ENCODE measurements around the gene NDUFA11. TPM values are rescaled to one million over a fixed set of nuclear protein-coding genes. Genes with fewer than 3 reads are reported as not detected.
A peak's percentile ranks its signal among the peaks of the same experiment; 100 is the strongest.

NDUFA11 gene
- polyA plus RNA-seq, 1 of the 3 experiments (the other 2 are of a cell fraction) = 534 TPM

DNA sequence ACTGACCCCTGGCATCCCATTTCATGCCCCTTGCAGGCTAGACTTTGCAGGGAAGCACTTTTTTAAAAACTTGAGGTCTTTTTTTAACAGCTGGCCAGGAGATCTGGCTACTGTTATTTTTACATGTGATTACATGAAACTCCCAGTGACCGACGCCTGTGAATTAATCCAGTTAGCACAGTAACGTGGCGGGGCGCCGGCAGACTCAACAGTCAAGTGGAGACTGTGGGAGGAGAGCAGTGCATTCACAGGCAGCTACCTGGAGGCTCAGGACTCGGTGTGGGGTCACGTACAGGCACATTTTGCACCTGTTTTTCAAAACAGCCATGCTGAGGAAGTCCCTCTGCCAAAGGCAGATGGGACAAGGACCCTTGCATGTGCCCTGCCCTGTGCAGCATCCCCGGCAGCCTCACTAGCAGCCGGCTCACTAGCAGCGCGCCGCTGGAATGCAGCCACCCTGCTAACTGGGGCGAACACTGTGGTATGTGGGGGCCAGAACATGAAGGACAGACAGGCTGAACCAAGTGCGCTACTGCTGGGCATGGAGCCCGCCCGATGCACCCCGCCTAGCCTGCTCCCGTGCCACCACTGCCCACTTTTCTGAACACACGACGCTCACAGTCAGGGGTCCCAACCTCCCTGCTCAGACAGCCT, 29.1 kb upstream of the NDUFA11 start:
- H3K4me2 ChIP-seq = no peak overlapping the region
- no peak overlapping the region for H2AFZ ChIP-seq (ENCODE audit: low read depth)
- no peak overlapping the region for H3K9ac ChIP-seq
- WGBS (ENCODE audit: low lambda C conversion rate) = 97% methylated on average over 20 of the region's 21 CpGs
- TF ChIP-seq RXRA (IDR thresholded peaks at IDR 0.05; ENCODE audit: borderline replicate concordance, low read depth) (no peak), CHD2 (IDR thresholded peaks at IDR 0.05; ENCODE audit: low read length, partially characterized antibody) (no peak), POLR2AphosphoS5 (IDR thresholded peaks at IDR 0.05; ENCODE audit: low read depth, low read length) (no peak)
- peaks cover 13 to 78% of the 10 kb centered on the region in 2 experiments for H3K4me1 ChIP-seq (ENCODE audit: control insufficient read depth in 1 of 2, insufficient read depth in 2 of 2, low read depth in 1 of 2, low read length in 1 of 2)
- H3K4me3 ChIP-seq (ENCODE audit: low read depth in 2 of 2, low read length in 1 of 2) = no peak overlapping the region
- H3F3A ChIP-seq (replicated peaks; ENCODE audit: insufficient read depth) = no peaks in the 10 kb centered on the region
- H3K27me3 ChIP-seq (ENCODE audit: insufficient read depth) = no peaks in the 10 kb centered on the region
- peaks cover 23% of the 10 kb centered on the region; the same call in 1 of the 2 replicates for H4K20me1 ChIP-seq (ENCODE audit: insufficient read depth)
- ChIA-PET POLR2A (no interaction called here), CTCF (interaction anchor here (0.7 to 3.2 kb wide), 4 partner anchors 8 to 129 kb away, joined by 3 to 10 read pairs (median 3); no protein-coding TSS in a partner anchor)
- peaks cover 15 to 51% of the 10 kb centered on the region in 2 experiments for H3K36me3 ChIP-seq (replicated peaks in 1 of 2; ENCODE audit: control insufficient read depth in 1 of 2, insufficient read depth in 2 of 2, low read length in 1 of 2)
- H3K27ac ChIP-seq (ENCODE audit: low read depth in 2 of 2, low read length in 1 of 2) = peak overlapping the region in 1 of 2 experiments; percentile 94; a peak in 1 of 4 replicates
- H3K9me3 ChIP-seq = no peaks in the 10 kb centered on the region
- no peaks in the 10 kb centered on the region for H3K9me2 ChIP-seq
- DNase-seq = no peak
- peaks cover 17% of the 10 kb centered on the region; the same call in 1 of the 2 replicates for H3K79me2 ChIP-seq (ENCODE audit: insufficient read depth)

DNA sequence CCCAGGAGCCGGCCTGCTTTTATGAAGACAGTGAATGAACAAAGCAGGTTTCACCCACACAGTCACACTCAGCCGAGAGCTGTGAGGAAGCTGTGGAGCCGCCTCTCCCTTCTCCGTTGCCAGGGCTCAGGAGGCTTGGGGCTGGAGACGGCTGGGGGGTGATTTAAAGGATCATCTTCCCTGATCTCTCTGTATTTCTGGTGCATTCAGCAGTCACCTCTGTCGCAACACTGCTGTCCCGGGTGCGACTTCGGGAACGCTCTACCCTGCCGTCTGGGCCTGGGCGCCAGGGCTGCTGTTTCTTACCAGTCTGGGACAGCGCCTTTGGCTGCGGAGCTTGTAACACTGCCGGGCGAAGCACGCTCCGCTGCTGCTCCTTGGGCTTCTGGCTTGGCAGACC, 28.6 kb upstream of the NDUFA11 start:
- Histone ChIP-seq H3K9ac (no peak overlapping the region), H3K27ac (ENCODE audit: low read depth in 2 of 2, low read length in 1 of 2) (peak overlapping the region in 1 of 2 experiments; percentile 67; a peak in 1 of 4 replicates), H3K9me2 (no peaks in the 10 kb centered on the region), H4K20me1 (ENCODE audit: insufficient read depth) (peaks cover 23% of the 10 kb centered on the region; the same call in 1 of the 2 replicates), H3F3A (replicated peaks; ENCODE audit: insufficient read depth) (no peaks in the 10 kb centered on the region), H3K4me1 (ENCODE audit: control insufficient read depth in 1 of 2, insufficient read depth in 2 of 2, low read depth in 1 of 2, low read length in 1 of 2) (peaks cover 13 to 78% of the 10 kb centered on the region in 2 experiments), H3K79me2 (ENCODE audit: insufficient read depth) (peaks cover 14% of the 10 kb centered on the region; the same call in 1 of the 2 replicates), H3K9me3 (no peaks in the 10 kb centered on the region), H3K36me3 (replicated peaks in 1 of 2; ENCODE audit: control insufficient read depth in 1 of 2, insufficient read depth in 2 of 2, low read length in 1 of 2) (peaks cover 14 to 54% of the 10 kb centered on the region in 2 experiments), H3K27me3 (ENCODE audit: insufficient read depth) (no peaks in the 10 kb centered on the region), H3K4me2 (no peak overlapping the region), H2AFZ (ENCODE audit: low read depth) (no peak overlapping the region), H3K4me3 (ENCODE audit: low read depth in 2 of 2, low read length in 1 of 2) (no peak overlapping the region)
- no peak for TF ChIP-seq NFIC (IDR thresholded peaks at IDR 0.05; ENCODE audit: borderline replicate concordance)
- TF ChIP-seq, protein P1, sequence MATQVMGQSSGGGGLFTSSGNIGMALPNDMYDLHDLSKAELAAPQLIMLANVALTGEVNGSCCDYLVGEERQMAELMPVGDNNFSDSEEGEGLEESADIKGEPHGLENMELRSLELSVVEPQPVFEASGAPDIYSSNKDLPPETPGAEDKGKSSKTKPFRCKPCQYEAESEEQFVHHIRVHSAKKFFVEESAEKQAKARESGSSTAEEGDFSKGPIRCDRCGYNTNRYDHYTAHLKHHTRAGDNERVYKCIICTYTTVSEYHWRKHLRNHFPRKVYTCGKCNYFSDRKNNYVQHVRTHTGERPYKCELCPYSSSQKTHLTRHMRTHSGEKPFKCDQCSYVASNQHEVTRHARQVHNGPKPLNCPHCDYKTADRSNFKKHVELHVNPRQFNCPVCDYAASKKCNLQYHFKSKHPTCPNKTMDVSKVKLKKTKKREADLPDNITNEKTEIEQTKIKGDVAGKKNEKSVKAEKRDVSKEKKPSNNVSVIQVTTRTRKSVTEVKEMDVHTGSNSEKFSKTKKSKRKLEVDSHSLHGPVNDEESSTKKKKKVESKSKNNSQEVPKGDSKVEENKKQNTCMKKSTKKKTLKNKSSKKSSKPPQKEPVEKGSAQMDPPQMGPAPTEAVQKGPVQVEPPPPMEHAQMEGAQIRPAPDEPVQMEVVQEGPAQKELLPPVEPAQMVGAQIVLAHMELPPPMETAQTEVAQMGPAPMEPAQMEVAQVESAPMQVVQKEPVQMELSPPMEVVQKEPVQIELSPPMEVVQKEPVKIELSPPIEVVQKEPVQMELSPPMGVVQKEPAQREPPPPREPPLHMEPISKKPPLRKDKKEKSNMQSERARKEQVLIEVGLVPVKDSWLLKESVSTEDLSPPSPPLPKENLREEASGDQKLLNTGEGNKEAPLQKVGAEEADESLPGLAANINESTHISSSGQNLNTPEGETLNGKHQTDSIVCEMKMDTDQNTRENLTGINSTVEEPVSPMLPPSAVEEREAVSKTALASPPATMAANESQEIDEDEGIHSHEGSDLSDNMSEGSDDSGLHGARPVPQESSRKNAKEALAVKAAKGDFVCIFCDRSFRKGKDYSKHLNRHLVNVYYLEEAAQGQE (IDR thresholded peaks at IDR 0.05; ENCODE audit: low read depth, low read length) = no peak
- DNase-seq = no peak
- ChIA-PET POLR2A (no interaction called here), CTCF (interaction anchor here (0.7 to 3.2 kb wide), 4 partner anchors 9 to 128 kb away, joined by 3 to 10 read pairs (median 3); no protein-coding TSS in a partner anchor)
- 97% methylated on average over 12 of the region's 18 CpGs for WGBS (ENCODE audit: low lambda C conversion rate)

DNA sequence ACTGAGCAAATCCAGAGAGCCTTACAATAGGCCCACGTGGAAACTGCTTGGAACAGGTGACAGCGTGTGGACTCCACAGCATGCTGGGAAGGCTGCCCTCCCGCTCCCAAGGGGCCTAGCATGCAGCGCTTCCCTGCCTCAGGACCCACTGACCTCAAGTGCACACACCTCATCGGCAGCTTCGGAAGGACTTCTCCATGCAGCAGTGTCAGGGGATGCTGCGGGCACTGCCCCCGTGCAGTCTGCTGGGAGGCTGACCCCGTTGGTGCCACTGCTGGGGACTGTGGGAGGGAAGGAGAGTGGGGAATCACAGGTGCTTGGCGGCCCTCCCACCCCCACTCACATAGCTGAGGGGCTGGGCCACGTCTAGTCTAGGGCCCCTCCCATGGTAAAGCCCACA, 27.7 kb upstream of the NDUFA11 start:
- Histone ChIP-seq H3F3A (replicated peaks; ENCODE audit: insufficient read depth) (no peaks in the 10 kb centered on the region), H3K9me3 (no peaks in the 10 kb centered on the region), H3K27me3 (ENCODE audit: insufficient read depth) (no peaks in the 10 kb centered on the region), H3K9me2 (no peaks in the 10 kb centered on the region), H3K9ac (no peak overlapping the region), H3K27ac (ENCODE audit: low read depth in 2 of 2, low read length in 1 of 2) (no peak overlapping the region), H4K20me1 (ENCODE audit: insufficient read depth) (peaks cover 20% of the 10 kb centered on the region; the same call in 1 of the 2 replicates), H3K4me3 (ENCODE audit: low read depth in 2 of 2, low read length in 1 of 2) (no peak overlapping the region), H3K79me2 (ENCODE audit: insufficient read depth) (peaks cover 11% of the 10 kb centered on the region; the same call in 1 of the 2 replicates), H3K36me3 (replicated peaks in 1 of 2; ENCODE audit: control insufficient read depth in 1 of 2, insufficient read depth in 2 of 2, low read length in 1 of 2) (peaks cover 14 to 59% of the 10 kb centered on the region in 2 experiments), H3K4me1 (ENCODE audit: control insufficient read depth in 1 of 2, insufficient read depth in 2 of 2, low read depth in 1 of 2, low read length in 1 of 2) (peaks cover 13 to 78% of the 10 kb centered on the region in 2 experiments), H3K4me2 (no peak overlapping the region), H2AFZ (ENCODE audit: low read depth) (no peak overlapping the region)
- TF ChIP-seq ELF1 (IDR thresholded peaks at IDR 0.05) = no peak
- TF ChIP-seq NRF1 (IDR thresholded peaks at IDR 0.05; ENCODE audit: low read depth, low read length) = no peak
- DNase-seq = no peak
- POLR2A ChIA-PET = no interaction called here
- CTCF ChIA-PET = interaction anchor here (1.1 to 3.2 kb wide), 2 partner anchors 37 to 91 kb away, joined by 3 to 10 read pairs; no protein-coding TSS in a partner anchor
- 97% methylated on average over 9 of the region's 11 CpGs for WGBS (ENCODE audit: low lambda C conversion rate)
